Smooth muscle cell (in vitro differentiated cells): ENCODE results near the gene MAP3K5. TPM values are rescaled to one million over a fixed set of nuclear protein-coding genes. Genes with fewer than 3 reads are reported as not detected.

ENCODE experiments used
- DNase-seq: peaks from one replicate; lab custom pipeline; 2025; ENCODE audit not compliant: unreplicated experiment; lab: John Stamatoyannopoulos, UW
- H2AFZ ChIP-seq: fragments of 200-600 bp; sonication (generic); 2 replicates; pipeline ENCODE4 v1.6.0; 2016; ENCODE audit warnings: antibody characterized with exemption, low read depth, mild to moderate bottlenecking
- H3F3A ChIP-seq: fragments of 200-600 bp; sonication (generic); 2 replicates; pipeline ENCODE4 v1.6.0; 2017; ENCODE audit warnings: antibody characterized with exemption, low read depth
- H3K27ac ChIP-seq: fragments of 200-600 bp; sonication (generic); 2 replicates; pipeline ENCODE4 v1.5.1; 2016; ENCODE audit warnings: low read depth, mild to moderate bottlenecking
- H3K27me3 ChIP-seq: fragments of 200-600 bp; sonication (generic); 2 replicates; pipeline ENCODE4 v1.6.1; 2016; ENCODE audit warnings: low read depth, mild to moderate bottlenecking
- H3K36me3 ChIP-seq: fragments of 200-600 bp; sonication (generic); 2 replicates; pipeline ENCODE4 v1.5.1; 2016; ENCODE audit warnings: low read depth
- H3K4me1 ChIP-seq: fragments of 200-600 bp; sonication (generic); 2 replicates; pipeline ENCODE4 v1.5.1; 2016; ENCODE audit warnings: low read depth
- H3K4me2 ChIP-seq: fragments of 200-600 bp; sonication (generic); 2 replicates; pipeline ENCODE4 v1.6.0; 2016; ENCODE audit warnings: mild to moderate bottlenecking
- H3K4me3 ChIP-seq: fragments of 200-600 bp; sonication (generic); 2 replicates; pipeline ENCODE4 v1.5.1; 2016; ENCODE audit warnings: mild to moderate bottlenecking
- H3K79me2 ChIP-seq: fragments of 200-600 bp; sonication (generic); 2 replicates; pipeline ENCODE4 v1.6.0; 2016; ENCODE audit warnings: low read depth, mild to moderate bottlenecking
- H3K9ac ChIP-seq: fragments of 200-600 bp; sonication (generic); 2 replicates; pipeline ENCODE4 v1.6.0; 2016; ENCODE audit warnings: low read depth
- H3K9me3 ChIP-seq: fragments of 200-600 bp; sonication (generic); replicated peaks from 2 replicates; pipeline ENCODE4 v1.5.1; 2016; ENCODE audit warnings: low read depth
- H4K20me1 ChIP-seq: fragments of 200-600 bp; sonication (generic); 2 replicates; pipeline ENCODE4 v1.6.0; 2016; ENCODE audit warnings: low read depth
- CTCF ChIP-seq: fragments of 200-600 bp; sonication (generic); IDR thresholded peaks from 2 replicates; pipeline ENCODE4 v1.5.1; 2017; ENCODE audit warnings: borderline replicate concordance, mild to moderate bottlenecking, antibody characterized with exemption; ENCODE audit not compliant: insufficient read depth, poor library complexity, severe bottlenecking
- WGBS: methylation state at CpG from one replicate; pipeline ENCODE4 v1.1.7; 2016; ENCODE audit warnings: low lambda C conversion rate; 5-methylcytosine and 5-hydroxymethylcytosine counted together
- polyA plus RNA-seq: library from polyadenylated mRNA; unstranded; fragments of >200 nt; fragmentation: Nextera tagmentation; extraction: Ambion mirVana; gene quantifications from 2 replicates; pipeline ENCODE4 v1.2.1, GENCODE V29; 2016
- total RNA-seq: library from RNA; depleted of rRNA; stranded (reverse); fragments of >200 nt; gene quantifications from 2 replicates; pipeline ENCODE4 v1.2.3, GENCODE V29; 2014

MAP3K5 gene
- total and polyA plus RNA-seq, 2 experiments from 2014 or later, result 0.93 to 2.1 TPM

GRCh38 chr6:136723780-136724179, 68.5 kb downstream of the MAP3K5 start:
- no peaks in the 10 kb centered on the region for H3K79me2 ChIP-seq
- DNase-seq, result no peak
- H3K27ac ChIP-seq, result no peak overlapping the region
- WGBS, result 36% methylated on average over 1 of the region's 1 CpG
- no peaks in the 10 kb centered on the region for H3K36me3 ChIP-seq
- TF ChIP-seq CTCF, result no peak
- H3K9ac ChIP-seq, result no peak overlapping the region
- H3K27me3 ChIP-seq, result no peaks in the 10 kb centered on the region
- H3F3A ChIP-seq, result no peaks in the 10 kb centered on the region
- H2AFZ ChIP-seq, result no peak overlapping the region
- no peaks in the 10 kb centered on the region for H3K9me3 ChIP-seq
- H4K20me1 ChIP-seq, result no peaks in the 10 kb centered on the region
- no peak overlapping the region for H3K4me2 ChIP-seq
- no peaks in the 10 kb centered on the region for H3K4me1 ChIP-seq
- H3K4me3 ChIP-seq, result no peak overlapping the region

GRCh38 chr6:136721467-136721866, 70.8 kb downstream of the MAP3K5 start:
- no peaks in the 10 kb centered on the region for H3K36me3 ChIP-seq
- H4K20me1 ChIP-seq, result no peaks in the 10 kb centered on the region
- TF ChIP-seq CTCF, result no peak
- H3K4me3 ChIP-seq, result no peak overlapping the region
- H3K9me3 ChIP-seq, result no peaks in the 10 kb centered on the region
- H3K79me2 ChIP-seq, result no peaks in the 10 kb centered on the region
- no peak for DNase-seq
- no peaks in the 10 kb centered on the region for H3K27me3 ChIP-seq
- H3F3A ChIP-seq, result no peaks in the 10 kb centered on the region
- 72% methylated on average over 4 of the region's 4 CpGs for WGBS
- H2AFZ ChIP-seq, result no peak overlapping the region
- H3K4me1 ChIP-seq, result no peaks in the 10 kb centered on the region
- H3K4me2 ChIP-seq, result no peak overlapping the region
- no peak overlapping the region for H3K27ac ChIP-seq
- H3K9ac ChIP-seq, result no peak overlapping the region

- Histone ChIP-seq H3K79me2 (no peaks in the 10 kb centered on the region), H4K20me1 (no peaks in the 10 kb centered on the region), H3K9ac (no peak overlapping the region), H3K36me3 (no peaks in the 10 kb centered on the region), H3K27me3 (no peaks in the 10 kb centered on the region), H2AFZ (no peak overlapping the region), H3K27ac (no peak overlapping the region), H3K9me3 (no peaks in the 10 kb centered on the region), H3K4me1 (no peaks in the 10 kb centered on the region), H3K4me3 (no peak overlapping the region), H3F3A (no peaks in the 10 kb centered on the region), H3K4me2 (no peak overlapping the region)
- no peak for DNase-seq
- WGBS, result 86% methylated on average over 13 of the region's 13 CpGs
- no peak for TF ChIP-seq CTCF
Observed at GRCh38 chr6:136720045-136720770, 72.1 kb downstream of the MAP3K5 start.
